ENCODE results near the gene TCF4. TPM values are rescaled to one million over a fixed set of nuclear protein-coding genes. Genes with fewer than 3 reads are reported as not detected.

Gene TCF4
- total RNA-seq, 1 donor from 2014 or later, result 205 TPM

DNA sequence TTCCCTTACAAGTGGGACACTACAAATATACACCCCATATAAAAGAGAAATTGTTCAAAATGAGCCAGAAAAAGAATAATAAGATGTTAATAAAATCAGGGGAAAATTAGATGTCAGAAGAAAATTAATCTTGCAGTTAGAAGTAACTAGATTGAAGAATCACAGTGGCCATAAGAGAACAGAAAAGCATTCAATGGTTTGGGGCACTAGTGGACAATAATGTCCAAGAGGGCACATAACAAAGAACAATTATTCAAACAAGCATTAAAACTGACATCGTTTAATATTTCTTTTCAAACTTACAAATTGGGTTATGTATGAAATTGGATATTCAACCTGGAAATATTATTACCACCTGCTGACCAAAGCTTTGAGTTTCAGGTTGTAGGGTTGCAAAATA is 12.9 kb downstream of the TCF4 start:
- Histone ChIP-seq H3K9me3 (ENCODE audit: control insufficient read depth in 3 of 3, low read length in 3 of 3) (no peaks in the 10 kb centered on the region), H3K27ac (ENCODE audit: low read depth, low read length) (peak overlapping the region; percentile 36), H3K4me3 (ENCODE audit: low read length in 3 of 3) (no peak overlapping the region), H3K36me3 (ENCODE audit: control insufficient read depth in 3 of 3, insufficient read depth in 3 of 3, low read length in 3 of 3) (no peaks in the 10 kb centered on the region), H3K4me1 (ENCODE audit: control insufficient read depth in 3 of 3, insufficient read depth in 3 of 3, low read length in 3 of 3) (peaks cover 0 to 34% (median 5%) of the 10 kb centered on the region in 3 donors), H3K27me3 (ENCODE audit: control insufficient read depth in 3 of 3, insufficient read depth in 3 of 3, low read length in 3 of 3) (no peaks in the 10 kb centered on the region), H3K9ac (ENCODE audit: low read depth in 1 of 3, low read length in 3 of 3) (no peak overlapping the region)

DNA sequence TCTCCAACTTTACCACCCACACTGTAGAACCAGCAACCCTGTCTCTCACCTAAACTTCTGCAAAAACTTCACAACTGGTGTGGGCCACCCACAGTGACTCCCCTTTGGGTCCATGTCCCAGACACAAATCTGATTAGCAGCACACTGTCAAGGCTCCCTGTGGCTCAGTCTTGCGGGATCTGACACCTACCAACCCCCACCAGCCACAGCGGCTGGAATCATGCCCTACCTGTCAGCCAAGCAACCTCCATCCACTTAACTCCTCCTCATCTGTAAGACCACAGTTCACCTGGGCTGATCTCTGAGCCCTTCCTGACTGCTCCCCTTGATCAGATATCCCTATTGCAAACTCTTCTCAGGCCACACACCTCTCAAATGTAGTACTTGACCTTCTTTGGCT is 14.6 kb downstream of the TCF4 start:
- Histone ChIP-seq H3K27me3 (ENCODE audit: control insufficient read depth in 3 of 3, insufficient read depth in 3 of 3, low read length in 3 of 3) (no peaks in the 10 kb centered on the region), H3K36me3 (ENCODE audit: control insufficient read depth in 3 of 3, insufficient read depth in 3 of 3, low read length in 3 of 3) (no peaks in the 10 kb centered on the region), H3K9ac (ENCODE audit: low read depth in 1 of 3, low read length in 3 of 3) (no peak overlapping the region), H3K4me1 (ENCODE audit: control insufficient read depth in 3 of 3, insufficient read depth in 3 of 3, low read length in 3 of 3) (peaks cover 0 to 25% (median 5%) of the 10 kb centered on the region in 3 donors), H3K27ac (ENCODE audit: low read depth, low read length) (no peak overlapping the region), H3K9me3 (ENCODE audit: control insufficient read depth in 3 of 3, low read length in 3 of 3) (no peaks in the 10 kb centered on the region), H3K4me3 (ENCODE audit: low read length in 3 of 3) (no peak overlapping the region)

DNA sequence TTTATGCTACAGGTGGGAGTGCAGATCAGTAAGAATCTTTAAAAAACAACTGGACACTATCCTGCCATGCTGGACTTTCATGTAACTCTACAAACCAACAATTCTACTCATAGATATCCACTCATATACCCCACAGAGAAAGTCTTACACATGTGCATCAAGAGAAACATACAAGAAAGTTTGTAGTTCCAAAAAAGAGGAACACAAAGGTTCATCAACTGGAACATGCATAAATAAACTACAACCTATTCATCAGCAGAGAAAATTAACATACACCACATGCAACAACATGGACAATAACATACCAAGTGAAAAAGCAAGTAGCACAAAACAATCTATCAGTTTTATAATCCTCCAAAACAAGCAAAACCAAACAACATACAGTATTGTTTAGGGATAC is 17.0 kb downstream of the TCF4 start:
- Histone ChIP-seq H3K9ac (ENCODE audit: low read depth in 1 of 3, low read length in 3 of 3) (no peak overlapping the region), H3K27ac (ENCODE audit: low read depth, low read length) (no peak overlapping the region), H3K4me3 (ENCODE audit: low read length in 3 of 3) (no peak overlapping the region), H3K36me3 (ENCODE audit: control insufficient read depth in 3 of 3, insufficient read depth in 3 of 3, low read length in 3 of 3) (no peaks in the 10 kb centered on the region), H3K4me1 (ENCODE audit: control insufficient read depth in 3 of 3, insufficient read depth in 3 of 3, low read length in 3 of 3) (peaks cover 0 to 7% (median 0%) of the 10 kb centered on the region in 3 donors), H3K27me3 (ENCODE audit: control insufficient read depth in 3 of 3, insufficient read depth in 3 of 3, low read length in 3 of 3) (no peaks in the 10 kb centered on the region), H3K9me3 (ENCODE audit: control insufficient read depth in 3 of 3, low read length in 3 of 3) (no peaks in the 10 kb centered on the region)

DNA sequence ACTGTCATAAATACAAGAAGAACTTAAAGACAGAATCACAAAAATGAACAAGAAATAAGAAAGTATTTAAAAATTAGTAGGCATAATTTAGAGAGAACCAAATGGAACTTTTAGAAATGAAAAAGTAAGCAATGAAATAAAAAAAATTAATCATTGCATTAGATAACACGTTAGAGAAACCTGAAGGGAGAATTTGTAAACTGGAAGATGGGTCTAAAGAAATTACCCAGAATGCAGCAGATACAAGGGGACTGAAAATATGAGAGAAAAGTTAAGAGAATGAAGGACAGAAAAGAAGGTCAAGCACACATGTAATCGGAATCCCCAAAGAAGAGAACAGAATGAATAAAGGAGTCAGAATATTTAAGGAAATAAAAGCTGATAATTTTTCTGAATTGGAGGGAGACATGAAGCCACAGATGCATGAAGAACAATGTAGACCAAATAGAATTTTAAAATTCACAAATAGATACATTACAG is 21.5 kb downstream of the TCF4 start:
- no peaks in the 10 kb centered on the region for H3K27me3 ChIP-seq (ENCODE audit: control insufficient read depth in 3 of 3, insufficient read depth in 3 of 3, low read length in 3 of 3)
- no peak overlapping the region for H3K27ac ChIP-seq (ENCODE audit: low read depth, low read length)
- no peaks in the 10 kb centered on the region for H3K9me3 ChIP-seq (ENCODE audit: control insufficient read depth in 3 of 3, low read length in 3 of 3)
- H3K9ac ChIP-seq (ENCODE audit: low read depth in 1 of 3, low read length in 3 of 3), result no peak overlapping the region
- H3K4me3 ChIP-seq (ENCODE audit: low read length in 3 of 3), result no peak overlapping the region
- H3K4me1 ChIP-seq (ENCODE audit: control insufficient read depth in 3 of 3, insufficient read depth in 3 of 3, low read length in 3 of 3), result no peaks in the 10 kb centered on the region
- H3K36me3 ChIP-seq (ENCODE audit: control insufficient read depth in 3 of 3, insufficient read depth in 3 of 3, low read length in 3 of 3), result peaks cover 0 to 3% (median 0%) of the 10 kb centered on the region in 3 donors

DNA sequence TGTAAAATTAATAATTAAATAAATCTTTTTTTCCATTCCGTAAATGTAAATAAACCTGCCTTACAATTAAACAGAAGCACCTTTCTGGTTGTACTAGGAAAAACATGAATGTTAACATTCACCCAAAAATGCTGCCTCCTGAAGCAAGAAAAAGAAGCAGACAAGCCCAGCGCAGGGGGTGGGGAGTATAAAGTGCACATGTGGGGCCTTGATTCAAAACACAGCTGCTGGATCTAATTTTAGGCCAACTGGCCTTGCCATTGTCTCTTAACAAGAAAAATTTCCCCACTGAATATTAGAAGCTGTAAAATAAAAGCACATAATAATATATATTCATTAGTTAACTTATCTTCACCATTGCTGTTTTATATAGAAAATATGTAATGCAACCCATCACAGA is 28.3 kb downstream of the TCF4 start:
- Histone ChIP-seq H3K27me3 (ENCODE audit: control insufficient read depth in 3 of 3, insufficient read depth in 3 of 3, low read length in 3 of 3) (no peaks in the 10 kb centered on the region), H3K27ac (ENCODE audit: low read depth, low read length) (no peak overlapping the region), H3K9ac (ENCODE audit: low read depth in 1 of 3, low read length in 3 of 3) (no peak overlapping the region), H3K36me3 (ENCODE audit: control insufficient read depth in 3 of 3, insufficient read depth in 3 of 3, low read length in 3 of 3) (peaks cover 0 to 3% (median 0%) of the 10 kb centered on the region in 3 donors), H3K9me3 (ENCODE audit: control insufficient read depth in 3 of 3, low read length in 3 of 3) (no peaks in the 10 kb centered on the region), H3K4me3 (ENCODE audit: low read length in 3 of 3) (no peak overlapping the region), H3K4me1 (ENCODE audit: control insufficient read depth in 3 of 3, insufficient read depth in 3 of 3, low read length in 3 of 3) (no peaks in the 10 kb centered on the region)

DNA sequence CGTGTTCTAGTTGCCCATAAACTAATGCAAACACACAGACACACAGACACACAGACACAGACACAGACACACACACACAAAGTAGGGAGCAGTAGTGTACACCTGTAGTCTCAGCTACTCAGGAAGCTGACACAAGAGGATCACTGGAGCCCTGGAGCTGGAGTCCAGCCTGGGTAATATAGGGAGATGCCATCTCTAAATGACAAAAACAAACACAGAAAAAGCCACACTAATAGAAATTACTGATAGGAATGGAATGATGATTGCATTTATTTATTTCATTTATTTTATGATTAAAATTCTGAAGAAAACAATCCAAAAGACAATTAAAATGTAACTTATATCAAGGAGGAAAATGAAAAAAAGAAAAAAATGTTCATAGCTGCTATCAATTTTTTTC is 30.8 kb downstream of the TCF4 start:
- no peaks in the 10 kb centered on the region for H3K4me1 ChIP-seq (ENCODE audit: control insufficient read depth in 3 of 3, insufficient read depth in 3 of 3, low read length in 3 of 3)
- no peaks in the 10 kb centered on the region for H3K9me3 ChIP-seq (ENCODE audit: control insufficient read depth in 3 of 3, low read length in 3 of 3)
- no peak overlapping the region for H3K9ac ChIP-seq (ENCODE audit: low read depth in 1 of 3, low read length in 3 of 3)
- no peaks in the 10 kb centered on the region for H3K27me3 ChIP-seq (ENCODE audit: control insufficient read depth in 3 of 3, insufficient read depth in 3 of 3, low read length in 3 of 3)
- H3K4me3 ChIP-seq (ENCODE audit: low read length in 3 of 3), result no peak overlapping the region
- H3K27ac ChIP-seq (ENCODE audit: low read depth, low read length), result no peak overlapping the region
- no peaks in the 10 kb centered on the region for H3K36me3 ChIP-seq (ENCODE audit: control insufficient read depth in 3 of 3, insufficient read depth in 3 of 3, low read length in 3 of 3)

DNA sequence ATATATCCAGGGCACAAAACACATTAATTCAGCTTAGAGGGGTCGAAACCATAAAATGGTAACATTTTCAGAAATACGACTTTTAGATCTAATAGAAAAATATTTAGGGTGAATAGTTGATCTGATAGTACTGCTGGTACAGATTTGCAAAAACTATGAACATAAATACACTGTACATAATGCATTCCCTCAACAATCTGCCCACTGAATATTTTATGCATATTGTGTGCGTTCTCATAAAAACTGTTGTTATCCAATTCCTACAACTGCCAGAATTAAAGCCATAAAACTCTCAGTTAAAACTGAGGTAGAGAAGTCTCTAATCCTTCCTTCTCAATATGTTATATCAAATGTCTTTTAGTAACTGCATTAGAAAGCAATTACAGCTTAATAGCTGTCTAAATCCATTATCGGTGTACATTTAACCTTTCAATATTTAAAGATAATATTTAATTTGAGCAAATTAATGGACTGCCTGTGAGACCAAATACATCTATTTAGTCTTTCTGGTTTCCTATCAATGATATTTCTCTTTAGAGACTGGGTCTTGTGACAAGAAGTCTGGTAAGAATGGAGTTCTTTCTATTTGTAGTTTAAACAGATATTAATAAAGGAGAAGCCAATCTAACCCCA is 32.5 kb downstream of the TCF4 start:
- Histone ChIP-seq H3K27ac (ENCODE audit: low read depth, low read length) (no peak overlapping the region), H3K4me3 (ENCODE audit: low read length in 3 of 3) (no peak overlapping the region), H3K9me3 (ENCODE audit: control insufficient read depth in 3 of 3, low read length in 3 of 3) (no peaks in the 10 kb centered on the region), H3K36me3 (ENCODE audit: control insufficient read depth in 3 of 3, insufficient read depth in 3 of 3, low read length in 3 of 3) (peaks cover 0 to 4% (median 3%) of the 10 kb centered on the region in 3 donors), H3K9ac (ENCODE audit: low read depth in 1 of 3, low read length in 3 of 3) (no peak overlapping the region), H3K4me1 (ENCODE audit: control insufficient read depth in 3 of 3, insufficient read depth in 3 of 3, low read length in 3 of 3) (no peaks in the 10 kb centered on the region), H3K27me3 (ENCODE audit: control insufficient read depth in 3 of 3, insufficient read depth in 3 of 3, low read length in 3 of 3) (no peaks in the 10 kb centered on the region)

DNA sequence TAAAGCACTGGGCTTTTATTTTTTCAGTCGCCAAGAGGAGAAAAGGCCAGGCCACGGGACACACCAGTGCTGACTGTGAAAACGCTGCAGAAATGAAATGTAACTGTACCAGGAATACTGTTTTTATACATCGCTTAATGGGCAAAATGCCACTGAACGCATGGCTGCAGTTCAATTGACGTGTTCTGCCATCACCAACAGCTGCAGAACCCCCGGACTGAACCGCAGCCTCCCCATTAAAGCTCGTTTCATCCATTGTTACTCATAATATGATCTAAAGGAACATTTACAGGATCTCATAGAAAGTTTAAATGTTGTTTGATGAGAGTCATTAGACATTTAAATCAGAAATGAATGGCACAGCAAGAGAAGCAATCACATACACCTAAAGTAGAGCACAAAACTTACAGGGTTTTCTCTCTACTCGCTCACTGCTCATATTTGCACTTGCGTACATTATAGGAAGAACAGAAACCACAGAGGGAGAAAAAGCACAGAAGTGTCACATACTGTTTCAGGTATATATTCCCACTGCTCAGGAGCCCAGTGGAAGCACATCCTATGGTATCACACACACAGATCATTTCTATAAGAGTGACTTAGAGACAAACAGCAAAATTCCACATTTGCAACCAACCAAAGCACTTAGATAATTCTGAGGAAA is 35.3 kb downstream of the TCF4 start:
- Histone ChIP-seq H3K9ac (ENCODE audit: low read depth in 1 of 3, low read length in 3 of 3) (no peak overlapping the region), H3K9me3 (ENCODE audit: control insufficient read depth in 3 of 3, low read length in 3 of 3) (no peaks in the 10 kb centered on the region), H3K27ac (ENCODE audit: low read depth, low read length) (no peak overlapping the region), H3K36me3 (ENCODE audit: control insufficient read depth in 3 of 3, insufficient read depth in 3 of 3, low read length in 3 of 3) (peaks cover 0 to 4% (median 3%) of the 10 kb centered on the region in 3 donors), H3K4me1 (ENCODE audit: control insufficient read depth in 3 of 3, insufficient read depth in 3 of 3, low read length in 3 of 3) (peaks cover 0 to 9% (median 0%) of the 10 kb centered on the region in 3 donors), H3K4me3 (ENCODE audit: low read length in 3 of 3) (no peak overlapping the region), H3K27me3 (ENCODE audit: control insufficient read depth in 3 of 3, insufficient read depth in 3 of 3, low read length in 3 of 3) (no peaks in the 10 kb centered on the region)

DNA sequence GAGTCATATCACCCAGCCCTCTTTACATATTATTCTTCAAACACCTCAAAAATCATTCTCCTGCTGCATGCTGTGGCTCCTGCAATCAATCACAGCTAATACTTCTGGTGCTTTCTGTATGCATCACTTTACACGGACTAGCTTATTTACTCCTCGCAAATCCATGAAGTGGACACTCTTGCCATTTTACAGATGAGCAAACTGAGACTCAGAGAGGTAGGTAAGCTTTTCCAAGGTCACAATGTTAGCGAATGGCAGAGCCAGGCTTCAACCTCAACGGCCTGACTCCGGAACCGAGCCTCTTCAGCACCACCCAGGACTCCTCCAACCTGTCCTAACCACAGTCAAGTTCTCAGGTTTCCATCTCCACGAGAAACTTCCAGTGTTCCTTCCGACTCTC is 36.8 kb downstream of the TCF4 start:
- no peak overlapping the region for H3K4me3 ChIP-seq (ENCODE audit: low read length in 3 of 3)
- H3K9ac ChIP-seq (ENCODE audit: low read depth in 1 of 3, low read length in 3 of 3), result no peak overlapping the region
- no peaks in the 10 kb centered on the region for H3K9me3 ChIP-seq (ENCODE audit: control insufficient read depth in 3 of 3, low read length in 3 of 3)
- H3K4me1 ChIP-seq (ENCODE audit: control insufficient read depth in 3 of 3, insufficient read depth in 3 of 3, low read length in 3 of 3), result peaks cover 0 to 16% (median 4%) of the 10 kb centered on the region in 3 donors
- no peak overlapping the region for H3K27ac ChIP-seq (ENCODE audit: low read depth, low read length)
- no peaks in the 10 kb centered on the region for H3K27me3 ChIP-seq (ENCODE audit: control insufficient read depth in 3 of 3, insufficient read depth in 3 of 3, low read length in 3 of 3)
- H3K36me3 ChIP-seq (ENCODE audit: control insufficient read depth in 3 of 3, insufficient read depth in 3 of 3, low read length in 3 of 3), result peaks cover 0 to 4% (median 3%) of the 10 kb centered on the region in 3 donors

DNA sequence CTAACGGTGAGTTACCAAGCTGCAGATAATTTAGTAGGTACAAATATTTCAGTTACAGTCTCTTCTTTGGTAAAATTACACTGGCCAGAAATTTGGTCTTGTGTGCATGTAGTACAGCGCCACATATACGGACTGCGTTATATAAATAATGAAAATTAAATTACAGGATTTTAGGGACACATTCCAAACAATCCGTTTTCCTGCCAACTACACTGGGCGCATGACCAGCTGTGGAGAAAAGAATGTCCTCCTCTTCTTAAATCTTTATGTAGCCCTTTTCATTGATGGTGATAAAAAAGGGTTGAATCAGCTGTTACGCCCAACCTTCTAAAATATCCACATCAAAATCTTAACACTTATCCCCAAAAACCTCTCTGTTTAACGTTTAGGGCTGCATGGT is 37.5 kb downstream of the TCF4 start:
- Histone ChIP-seq H3K27ac (ENCODE audit: low read depth, low read length) (no peak overlapping the region), H3K4me1 (ENCODE audit: control insufficient read depth in 3 of 3, insufficient read depth in 3 of 3, low read length in 3 of 3) (peaks cover 0 to 16% (median 5%) of the 10 kb centered on the region in 3 donors), H3K36me3 (ENCODE audit: control insufficient read depth in 3 of 3, insufficient read depth in 3 of 3, low read length in 3 of 3) (peaks cover 0 to 4% (median 3%) of the 10 kb centered on the region in 3 donors), H3K27me3 (ENCODE audit: control insufficient read depth in 3 of 3, insufficient read depth in 3 of 3, low read length in 3 of 3) (no peaks in the 10 kb centered on the region), H3K4me3 (ENCODE audit: low read length in 3 of 3) (no peak overlapping the region), H3K9ac (ENCODE audit: low read depth in 1 of 3, low read length in 3 of 3) (no peak overlapping the region), H3K9me3 (ENCODE audit: control insufficient read depth in 3 of 3, low read length in 3 of 3) (no peaks in the 10 kb centered on the region)
